NOMO-1 treated with dmso at 0.1 percent for 144 hours (cell line): ENCODE results near the gene ZMIZ2.
"Not testable (repeated sequence)": the region's sequence is repeated elsewhere in the genome, so short reads cannot be mapped to it uniquely, and the experiment has no call there.

Experiments used
- DNase-seq: peaks from one replicate; lab custom pipeline; 2025; ENCODE audit not compliant: unreplicated experiment; lab: John Stamatoyannopoulos, UW

Gene ZMIZ2

GRCh38 chr7:44727158-44727936 is 21.3 kb upstream of the ZMIZ2 start:
- DNase-seq, result no peak

- DNase-seq, result no peak
Observed at GRCh38 chr7:44727937-44728262, 20.7 kb upstream of the ZMIZ2 start.

- no peak for DNase-seq
Observed at GRCh38 chr7:44729949-44730590, 18.6 kb upstream of the ZMIZ2 start.

- not testable (repeated sequence) for DNase-seq
Observed at GRCh38 chr7:44732971-44733370, 15.7 kb upstream of the ZMIZ2 start.

- no peak for DNase-seq
Observed at GRCh38 chr7:44733708-44734481, 14.8 kb upstream of the ZMIZ2 start.

- no peak for DNase-seq
Observed at GRCh38 chr7:44735403-44736165, 13.1 kb upstream of the ZMIZ2 start.

- DNase-seq, result no peak
Observed at GRCh38 chr7:44736896-44737295, 11.8 kb upstream of the ZMIZ2 start.

- no peak for DNase-seq
Observed at GRCh38 chr7:44738051-44738723, 10.5 kb upstream of the ZMIZ2 start.

- DNase-seq, result no peak
Observed at GRCh38 chr7:44738876-44739665, 9.6 kb upstream of the ZMIZ2 start.

GRCh38 chr7:44740055-44740454 is 8.6 kb upstream of the ZMIZ2 start:
- no peak for DNase-seq

- no peak for DNase-seq
Observed at GRCh38 chr7:44743750-44744149, 4.9 kb upstream of the ZMIZ2 start.

- DNase-seq, result no peak
Observed at GRCh38 chr7:44748948-44749731, 493 bp downstream of the ZMIZ2 start.

- DNase-seq, result no peak
Observed at GRCh38 chr7:44749992-44750391, 1.3 kb downstream of the ZMIZ2 start.

- DNase-seq, result no peak
Observed at GRCh38 chr7:44750424-44750823, 1.8 kb downstream of the ZMIZ2 start.

GRCh38 chr7:44750921-44751571 is 2.4 kb downstream of the ZMIZ2 start:
- DNase-seq, result no peak

GRCh38 chr7:44752822-44753221 is 4.2 kb downstream of the ZMIZ2 start:
- DNase-seq, result no peak

- no peak for DNase-seq
Observed at GRCh38 chr7:44754802-44755697, 6.4 kb downstream of the ZMIZ2 start.
